Measurements from ENCODE around the gene ZBTB22.

DNA sequence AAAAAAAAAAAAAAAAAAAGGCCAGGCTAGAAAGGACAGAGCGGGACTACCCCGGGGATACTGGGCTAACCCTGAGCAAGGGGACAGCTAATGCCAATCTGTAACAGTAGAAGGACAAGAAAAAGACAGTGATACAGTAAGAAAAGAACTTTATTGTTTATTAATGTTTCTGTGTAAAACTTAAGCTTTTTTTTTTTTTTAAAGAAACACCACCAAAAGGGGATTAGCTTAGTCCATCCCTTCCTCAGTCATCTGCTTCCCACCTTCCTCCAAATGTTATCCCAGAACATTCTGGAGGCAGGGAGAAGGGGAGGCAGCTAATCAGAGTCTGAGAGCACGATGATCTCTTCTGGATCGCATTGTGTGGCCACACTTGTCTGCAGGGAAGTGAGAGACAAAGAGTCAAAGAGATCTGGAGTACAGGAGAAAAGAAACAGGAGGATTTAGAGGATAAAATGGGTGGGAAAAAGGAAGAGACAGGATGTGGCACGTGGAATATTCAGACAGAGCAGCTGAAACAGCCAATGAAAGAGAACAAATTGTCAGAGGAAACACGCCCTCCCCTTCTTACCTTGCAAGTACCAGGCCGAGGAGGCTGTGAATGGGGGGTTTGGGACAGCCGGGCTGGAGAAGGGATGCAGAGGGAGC is 1.0 kb upstream of the ZBTB22 start:
- TF ChIP-seq CTCF (IDR thresholded peaks at IDR 0.05; ENCODE audit: insufficient read depth, low read length, poor library complexity, severe bottlenecking) (no peak), EZH2phosphoT487 (conservative IDR thresholded peaks at IDR 0.05; ENCODE audit: low read length) (no peak)

All from SU-DHL-6 (cell line).